ENCODE measurements around the gene SMYD3.
A peak's percentile ranks its signal among the peaks of the same experiment; 100 is the strongest.
"Not testable (repeated sequence)": the region's sequence is repeated elsewhere in the genome, so short reads cannot be mapped to it uniquely, and the experiment has no call there.

The SMYD3 gene

DNA sequence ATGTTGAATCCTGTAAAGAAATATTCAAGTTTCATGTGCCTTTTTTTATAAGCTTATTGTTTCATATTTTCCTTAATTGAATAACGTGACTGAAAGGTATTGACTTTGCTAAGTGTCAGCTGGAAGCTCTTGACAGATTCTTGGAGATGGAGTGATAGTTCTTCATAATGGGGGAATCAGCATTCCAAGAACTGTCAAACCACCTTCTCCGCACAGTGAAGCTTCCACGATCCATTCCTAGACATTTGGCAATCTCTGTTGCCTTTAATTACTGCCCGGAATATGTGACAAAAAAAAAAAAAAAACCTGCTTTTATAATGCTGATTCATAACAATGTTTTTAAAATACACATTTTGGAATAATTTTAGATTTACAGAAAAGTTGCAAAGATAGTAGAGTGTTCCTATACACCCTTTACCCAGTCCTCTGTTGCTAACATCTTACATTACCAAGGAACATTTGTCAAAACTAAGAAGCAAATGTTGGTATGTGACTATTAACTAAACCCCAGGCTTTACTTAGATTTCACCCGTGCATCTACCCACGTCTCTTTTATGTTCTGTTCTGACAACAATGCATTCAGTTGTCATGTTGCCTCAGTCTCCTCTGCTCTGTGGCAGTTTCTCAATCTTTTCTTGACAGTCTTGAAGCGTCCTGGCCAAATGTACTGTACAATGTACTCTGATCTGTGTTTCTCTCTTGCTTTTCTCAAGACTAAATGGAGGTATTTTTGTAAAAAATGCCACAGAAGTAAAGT, 674.1 kb downstream of the SMYD3 start:
- no peak for DNase-seq (ENCODE audit: low read depth)

DNA sequence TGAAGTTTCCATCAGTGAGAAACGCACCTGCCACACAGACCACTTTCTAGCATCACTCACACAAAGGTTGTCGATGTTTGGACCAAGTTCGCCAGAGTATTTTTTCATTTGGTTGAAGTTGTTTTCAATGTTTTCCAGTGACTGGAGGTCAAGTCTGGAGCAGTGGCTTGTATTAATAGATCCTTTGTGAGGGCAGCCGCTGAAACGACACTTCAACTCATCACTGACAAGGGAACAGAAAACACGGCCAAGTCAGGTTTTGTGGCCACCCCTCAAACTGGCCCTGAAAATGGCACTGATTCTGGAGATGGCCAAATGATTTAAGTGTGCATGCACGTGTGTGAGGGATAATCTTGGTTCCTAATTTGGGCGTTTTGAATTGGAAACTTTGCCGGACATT, 675.6 kb downstream of the SMYD3 start:
- DNase-seq (ENCODE audit: low read depth), result no peak

DNA sequence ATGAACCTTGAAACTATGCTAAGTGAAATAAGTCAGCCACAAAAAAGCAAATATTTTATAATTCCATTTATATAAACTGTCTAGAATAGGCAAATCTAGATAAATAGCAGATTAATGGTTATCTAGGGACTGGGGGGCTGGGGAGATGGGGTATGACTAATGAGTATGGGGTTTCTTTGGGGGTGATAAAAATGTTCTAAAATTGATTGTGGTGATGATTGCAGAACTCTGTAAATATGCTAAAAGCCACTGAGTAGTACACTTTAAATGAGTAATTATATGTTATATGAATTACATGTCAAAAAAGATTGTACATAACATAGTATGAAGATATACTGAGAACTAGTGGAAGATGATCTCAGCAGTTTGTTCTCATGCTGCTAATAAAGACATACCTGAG, 677.3 kb downstream of the SMYD3 start:
- no peak for DNase-seq (ENCODE audit: low read depth)

DNA sequence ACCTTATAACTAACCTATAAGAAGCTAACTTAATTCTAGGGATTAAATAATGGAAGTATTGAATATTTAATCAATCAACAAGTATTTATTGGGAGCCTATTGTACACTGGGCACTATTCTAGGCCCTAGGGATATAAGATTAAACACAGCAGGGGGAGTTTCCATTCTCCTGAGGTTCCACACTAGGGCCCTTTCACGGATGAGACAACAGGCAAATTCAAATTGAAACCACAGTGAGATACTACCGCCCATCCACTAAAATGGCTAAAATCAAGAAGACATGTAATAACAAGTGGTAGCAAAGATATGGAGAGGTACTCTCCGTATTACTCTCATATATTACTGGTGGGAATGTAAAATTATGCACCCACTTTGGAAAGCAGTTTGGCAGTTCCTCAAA, 677.9 kb downstream of the SMYD3 start:
- DNase-seq (ENCODE audit: low read depth), result no peak

DNA sequence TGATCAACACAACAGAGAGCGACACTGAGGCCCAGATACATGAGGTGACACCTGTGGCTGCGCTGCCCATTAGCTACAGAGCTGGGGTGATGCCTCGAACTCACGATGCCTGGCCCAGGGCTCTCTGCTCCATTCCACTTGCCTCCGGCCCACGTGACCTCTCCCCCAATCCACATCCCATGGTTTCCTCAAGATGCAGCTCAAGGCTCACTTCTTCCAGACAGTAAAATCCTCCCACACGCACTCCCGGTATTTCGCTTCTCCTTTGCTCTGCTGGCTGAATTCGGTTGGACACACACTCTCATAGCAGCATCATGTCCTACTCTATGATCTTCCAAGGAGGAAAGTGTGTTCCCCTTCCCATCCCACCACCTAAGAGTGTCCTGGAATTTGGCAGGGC, 679.8 kb downstream of the SMYD3 start:
- no peak for DNase-seq (ENCODE audit: low read depth)

DNA sequence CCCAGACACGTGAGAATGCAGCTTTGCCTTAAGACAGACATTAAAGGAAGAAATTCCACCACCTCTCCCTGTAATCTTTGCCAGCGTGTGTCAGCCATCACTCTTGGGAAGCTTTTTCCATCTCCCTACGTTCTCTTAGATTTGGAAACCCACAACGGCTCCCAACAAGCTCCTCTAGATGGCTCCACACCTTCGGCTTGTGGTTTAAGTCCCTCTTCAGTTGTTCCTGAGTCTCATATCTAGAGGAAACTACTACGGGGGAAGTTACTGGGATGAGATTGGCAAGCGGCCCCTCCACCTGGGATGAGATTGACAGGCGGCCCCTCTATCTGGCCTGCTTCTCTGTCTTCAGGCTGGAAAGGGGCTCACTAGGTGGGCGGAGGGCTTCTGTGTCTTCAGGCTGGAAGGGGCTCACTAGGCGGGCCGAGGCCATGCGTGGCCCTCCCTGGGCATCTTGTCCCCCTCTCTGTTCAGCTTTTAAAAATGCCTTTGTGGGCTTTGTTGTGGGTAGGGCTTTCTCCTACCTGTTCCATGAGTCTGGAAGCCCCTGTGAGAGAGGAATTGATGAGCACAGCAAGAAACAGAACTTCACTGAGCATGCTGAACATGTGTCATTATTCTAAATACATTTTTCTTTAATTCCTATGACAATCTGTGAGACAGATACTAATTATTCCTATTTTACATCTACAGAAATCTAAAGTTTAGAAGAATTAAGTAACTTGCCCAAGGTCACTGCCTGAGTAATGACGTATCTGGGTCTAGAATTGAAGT, 681.8 kb downstream of the SMYD3 start:
- no peak for DNase-seq (ENCODE audit: low read depth)

DNA sequence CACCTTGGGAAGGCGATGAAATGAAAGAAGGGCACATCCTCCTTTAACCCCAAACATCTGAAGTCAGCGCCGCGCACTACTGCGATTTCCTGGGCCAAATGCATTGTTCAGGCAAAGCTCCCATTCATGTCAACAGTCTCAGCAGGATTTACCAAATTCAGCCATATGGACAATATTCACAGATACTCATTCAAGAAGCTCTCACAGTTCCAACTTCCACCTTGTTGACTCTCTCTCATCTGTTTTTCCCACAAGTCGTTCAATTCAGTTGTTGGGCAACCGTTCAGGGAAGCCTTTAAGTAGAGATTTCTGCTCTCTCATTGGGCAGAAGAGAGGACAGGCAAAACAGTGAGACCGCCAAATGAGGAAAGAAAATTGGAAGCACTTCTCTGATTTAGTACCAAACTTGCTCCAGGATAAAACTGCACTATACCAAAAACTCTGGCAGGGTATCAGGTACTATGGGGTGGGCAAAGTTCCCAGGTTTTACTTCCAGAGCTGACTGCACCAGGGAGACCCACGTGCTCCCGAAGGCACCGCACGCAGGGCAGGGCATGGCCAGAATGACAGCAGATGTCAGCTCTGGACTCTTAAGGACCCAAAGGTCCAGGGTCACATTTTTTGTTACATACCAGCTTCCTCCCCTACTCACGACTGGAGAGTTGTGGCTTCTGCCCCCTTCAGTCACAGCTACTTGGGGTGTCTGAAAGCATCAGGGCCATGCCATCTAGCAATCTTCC, 683.5 kb downstream of the SMYD3 start:
- DNase-seq (ENCODE audit: low read depth), result no peak

DNA sequence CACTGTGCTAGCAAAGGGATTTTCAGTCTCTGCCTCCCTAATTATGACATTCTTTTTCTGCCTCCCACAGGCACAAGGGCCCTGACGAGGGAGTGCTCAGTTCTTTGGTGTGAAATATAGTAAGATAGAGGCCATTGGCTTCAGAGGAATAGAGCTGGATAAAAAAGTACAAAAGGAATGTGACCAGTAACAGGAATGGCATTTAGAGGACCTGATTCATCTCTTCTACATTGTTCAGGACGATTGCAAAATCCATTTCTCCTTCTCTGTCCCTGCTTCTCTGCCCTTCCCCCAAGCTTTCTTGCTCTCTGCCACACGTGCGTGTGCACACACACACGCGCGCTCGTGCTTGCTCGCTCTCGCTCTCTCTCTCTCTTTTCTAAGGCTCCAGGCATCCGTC, 684.1 kb downstream of the SMYD3 start:
- DNase-seq (ENCODE audit: low read depth), result peak; percentile 97

DNA sequence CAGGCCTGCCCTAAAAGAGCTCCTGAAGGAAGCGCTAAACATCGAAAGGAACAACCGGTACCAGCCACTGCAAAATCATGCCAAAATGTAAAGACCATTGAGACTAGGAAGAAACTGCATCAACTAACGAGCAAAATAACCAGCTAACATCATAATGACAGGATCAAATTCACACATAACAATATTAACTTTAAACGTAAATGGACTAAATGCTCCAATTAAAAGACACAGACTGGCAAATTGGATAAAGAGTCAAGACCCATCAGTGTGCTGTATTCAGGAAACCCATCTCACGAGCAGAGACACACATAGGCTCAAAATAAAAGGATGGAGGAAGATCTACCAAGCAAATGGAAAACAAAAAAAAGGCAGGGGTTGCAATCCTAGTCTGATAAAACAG, 688.7 kb downstream of the SMYD3 start:
- not testable (repeated sequence) for DNase-seq (ENCODE audit: low read depth)

DNA sequence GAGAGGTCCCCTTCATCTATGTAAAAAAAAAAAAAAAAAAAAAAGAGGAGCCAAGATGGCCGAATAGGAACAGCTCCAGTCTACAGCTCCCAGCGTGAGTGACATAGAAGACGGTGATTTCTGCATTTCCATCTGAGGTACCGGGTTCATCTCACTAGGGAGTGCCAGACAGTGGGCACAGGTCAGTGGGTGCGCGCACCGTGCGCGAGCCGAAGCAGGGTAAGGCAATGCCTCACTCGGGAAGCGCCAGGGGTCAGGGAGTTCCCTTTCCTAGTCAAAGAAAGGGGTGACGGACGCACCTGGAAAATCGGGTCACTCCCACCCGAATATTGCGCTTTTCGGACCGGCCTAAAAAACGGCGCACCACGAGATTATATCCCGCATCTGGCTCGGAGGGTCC, 690.6 kb downstream of the SMYD3 start:
- not testable (repeated sequence) for DNase-seq (ENCODE audit: low read depth)

DNA sequence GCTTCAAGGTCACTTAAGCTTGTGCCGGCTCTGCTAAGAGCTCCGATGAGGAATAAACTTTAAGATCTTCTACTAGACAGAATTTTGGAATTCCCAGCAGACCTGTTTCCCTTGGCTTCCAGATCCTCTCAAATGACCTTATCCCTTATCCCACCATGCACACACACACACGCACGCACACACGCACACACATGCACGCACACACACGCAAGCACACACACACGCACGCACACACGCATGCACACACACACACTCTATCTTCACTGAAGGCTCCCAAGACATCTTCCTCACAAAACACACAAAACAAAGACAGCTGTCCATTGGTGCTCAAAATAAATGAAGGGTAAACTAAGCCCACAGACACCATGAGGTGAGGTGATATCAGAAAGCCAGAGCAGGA, 692.4 kb downstream of the SMYD3 start:
- DNase-seq (ENCODE audit: low read depth), result no peak

DNA sequence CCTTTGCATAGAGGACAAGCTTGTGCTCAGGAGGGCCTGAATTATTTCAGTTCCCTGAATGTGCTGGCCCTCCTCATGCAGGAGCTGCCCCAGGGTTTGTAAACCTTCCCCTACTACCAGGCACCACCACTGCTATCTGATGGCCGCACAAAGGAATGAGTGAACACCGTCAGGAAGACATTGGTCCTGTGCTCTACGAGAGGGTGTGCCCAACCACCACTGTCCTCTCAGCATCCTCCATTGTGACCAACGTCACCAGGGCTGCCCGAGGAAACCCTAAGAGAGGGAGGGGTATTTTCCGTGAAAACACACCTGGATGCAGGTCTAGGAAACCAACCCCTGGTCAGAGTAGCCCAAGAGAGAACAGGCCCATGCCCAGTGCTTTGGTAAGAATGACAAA, 694.8 kb downstream of the SMYD3 start:
- no peak for DNase-seq (ENCODE audit: low read depth)

DNA sequence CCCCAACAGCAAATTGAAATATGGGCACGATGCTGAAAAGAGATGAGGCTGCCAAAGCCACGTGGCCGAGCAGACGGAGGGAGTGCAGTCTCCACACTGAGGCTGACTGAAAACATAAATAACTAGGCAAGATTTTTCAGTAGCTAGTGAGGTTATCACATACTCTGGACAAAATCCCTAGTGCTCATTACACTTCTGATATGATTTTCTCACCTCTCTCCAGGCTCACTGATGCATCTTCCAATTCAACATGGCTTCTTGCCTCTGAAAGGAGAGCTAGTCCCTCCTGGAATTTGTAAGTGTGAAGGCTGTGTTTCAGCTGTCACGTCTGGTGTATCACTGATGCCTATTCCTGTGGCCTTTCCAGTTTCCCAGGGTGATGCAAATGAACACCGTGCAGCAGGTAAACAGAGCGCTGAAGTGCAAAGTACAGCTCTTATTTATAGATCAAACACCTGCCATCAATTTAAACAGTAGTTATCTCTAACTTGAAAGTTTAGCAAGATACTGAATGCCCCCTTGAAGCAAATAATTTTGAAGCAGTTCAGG, 696.2 kb downstream of the SMYD3 start:
- DNase-seq (ENCODE audit: low read depth), result no peak

DNA sequence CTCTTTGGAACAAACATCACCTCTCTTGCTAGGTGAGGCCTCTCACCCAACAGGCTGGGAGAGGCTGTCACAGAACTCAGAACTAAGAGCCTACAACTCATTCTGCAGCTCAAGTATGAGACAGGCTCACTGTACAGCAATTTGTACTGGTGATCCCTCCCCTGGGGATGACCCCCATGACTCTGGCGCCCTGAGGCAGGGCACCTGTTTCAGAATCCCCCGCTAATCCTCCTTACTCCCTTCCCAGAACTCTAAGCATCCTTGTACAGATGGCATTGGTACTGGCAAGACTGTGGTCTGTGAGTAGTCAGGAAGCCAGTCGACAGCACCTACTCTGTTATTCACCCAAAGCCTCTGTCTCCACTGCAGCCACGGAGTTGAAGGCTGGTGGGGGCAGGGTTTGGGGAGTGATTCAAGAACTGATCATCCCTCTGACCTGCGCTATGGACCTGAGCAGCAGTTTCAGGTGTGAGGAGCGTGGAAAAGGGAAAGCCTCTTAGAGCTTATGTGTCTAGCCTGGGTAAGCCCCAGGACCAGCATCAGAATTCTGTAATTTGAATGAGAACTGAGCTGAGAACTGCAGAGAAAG, 696.8 kb downstream of the SMYD3 start:
- DNase-seq (ENCODE audit: low read depth), result no peak

DNA sequence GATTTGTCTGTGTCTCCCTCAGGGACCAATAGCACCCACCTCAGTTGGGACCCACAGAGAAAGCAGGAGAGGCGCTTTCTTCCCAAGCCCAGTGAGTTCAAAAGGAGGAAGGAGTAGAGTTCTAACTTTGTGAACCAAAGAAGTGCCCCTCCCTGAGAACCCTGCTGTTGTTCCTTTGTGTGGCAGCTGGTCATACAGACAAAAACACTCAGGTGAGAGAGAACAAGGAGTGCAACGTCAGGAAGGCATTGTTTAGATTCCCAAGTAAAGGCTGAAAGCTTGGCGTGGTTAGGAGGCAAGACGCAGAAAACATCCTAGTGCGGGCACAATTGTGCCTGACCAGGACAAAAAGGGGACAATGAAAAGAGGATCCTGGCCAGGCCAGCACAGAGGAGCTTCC, 697.7 kb downstream of the SMYD3 start:
- DNase-seq (ENCODE audit: low read depth), result no peak

DNA sequence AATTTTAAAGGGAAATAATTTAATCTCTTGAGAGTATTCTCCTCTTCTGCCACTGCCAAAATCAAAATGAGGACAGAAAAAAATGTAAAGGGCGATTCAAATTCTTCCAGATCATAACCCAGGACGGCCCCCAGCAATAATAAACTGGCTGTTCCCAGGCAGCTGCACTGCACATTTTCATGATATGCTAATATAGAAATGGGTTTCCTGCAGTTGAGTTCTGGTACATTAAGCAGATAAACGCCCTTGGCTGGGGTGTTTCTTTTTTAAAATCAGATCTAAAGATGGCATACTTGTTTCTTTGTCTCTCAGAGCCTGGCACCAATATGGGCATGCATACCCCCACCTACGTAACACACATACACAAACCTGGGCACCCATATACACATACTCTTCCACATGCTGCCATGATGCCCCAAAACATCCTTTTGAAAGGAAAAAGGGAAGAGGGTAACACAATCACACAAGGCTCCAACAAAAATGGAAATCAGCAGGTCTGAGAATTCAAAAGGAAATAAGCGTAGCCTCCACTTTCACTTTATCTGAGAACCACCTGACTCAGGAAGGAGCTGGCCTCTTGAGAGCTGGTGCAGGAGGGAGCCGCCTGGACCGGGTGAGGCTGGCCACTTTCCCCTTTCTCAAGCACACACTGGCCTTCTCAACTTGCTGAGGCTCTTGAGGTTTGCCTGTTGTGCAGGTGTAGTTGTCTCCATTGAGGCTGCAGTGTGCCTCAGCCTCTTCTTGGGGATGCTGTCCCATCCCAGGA, 698.9 kb downstream of the SMYD3 start:
- no peak for DNase-seq (ENCODE audit: low read depth)

DNA sequence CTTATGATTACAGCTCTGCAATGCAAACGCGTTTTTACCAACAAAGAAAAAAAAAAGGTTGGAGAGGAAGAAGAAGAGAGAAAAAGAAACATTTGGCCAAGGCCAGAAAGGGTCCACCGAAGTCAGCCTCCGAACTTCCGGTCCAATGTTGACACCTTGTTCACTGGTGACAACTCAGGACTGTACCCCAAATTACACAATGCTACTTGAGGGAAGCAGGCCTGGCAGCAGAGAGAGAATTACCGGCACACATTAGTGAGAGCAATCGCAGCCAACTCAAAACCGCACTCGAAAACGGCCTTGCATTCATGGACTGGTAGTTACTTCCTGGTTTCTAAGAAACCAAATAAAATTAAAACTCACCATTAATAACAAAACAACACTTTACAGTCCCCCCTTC, 699.8 kb downstream of the SMYD3 start:
- peak; percentile 30 for DNase-seq (ENCODE audit: low read depth)

DNA sequence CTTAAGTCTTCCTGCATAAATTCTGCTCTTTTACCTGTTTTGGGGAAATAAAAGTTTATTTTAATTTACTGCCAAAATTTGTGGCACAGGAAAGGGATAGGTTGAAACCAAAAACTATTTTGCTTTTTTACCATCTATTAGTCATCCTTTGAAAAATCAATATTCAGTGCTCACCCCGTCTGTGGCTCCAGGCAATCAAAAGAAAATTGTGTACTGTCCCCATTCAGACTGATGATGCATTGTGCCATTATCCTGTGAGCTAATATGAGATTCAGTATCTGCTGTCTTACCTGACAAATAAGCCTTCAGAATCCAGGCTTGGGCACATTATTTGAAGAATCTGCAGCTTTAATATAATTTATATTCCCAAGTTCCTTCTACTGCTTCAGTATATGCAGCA, 701.5 kb downstream of the SMYD3 start:
- DNase-seq (ENCODE audit: low read depth), result no peak

DNA sequence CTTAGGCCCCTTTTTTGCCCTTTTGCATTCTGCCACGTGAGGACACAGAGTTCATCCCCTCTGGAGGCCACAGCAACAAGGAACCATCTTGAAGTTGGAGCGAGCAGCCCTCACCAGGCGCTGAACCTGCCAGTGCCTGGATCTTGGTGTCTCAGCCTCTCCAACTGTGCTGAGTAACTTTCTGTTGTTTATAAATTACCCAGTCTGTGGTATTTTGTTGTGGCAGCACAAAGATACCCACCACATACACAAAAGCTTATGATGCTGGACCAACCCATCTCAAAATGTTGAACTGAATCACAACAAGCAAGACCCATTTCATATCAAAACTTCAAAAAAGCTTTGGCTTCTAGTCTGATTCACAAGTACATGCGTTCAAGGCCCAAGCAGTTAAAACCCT, 702.4 kb downstream of the SMYD3 start:
- DNase-seq (ENCODE audit: low read depth), result no peak

DNA sequence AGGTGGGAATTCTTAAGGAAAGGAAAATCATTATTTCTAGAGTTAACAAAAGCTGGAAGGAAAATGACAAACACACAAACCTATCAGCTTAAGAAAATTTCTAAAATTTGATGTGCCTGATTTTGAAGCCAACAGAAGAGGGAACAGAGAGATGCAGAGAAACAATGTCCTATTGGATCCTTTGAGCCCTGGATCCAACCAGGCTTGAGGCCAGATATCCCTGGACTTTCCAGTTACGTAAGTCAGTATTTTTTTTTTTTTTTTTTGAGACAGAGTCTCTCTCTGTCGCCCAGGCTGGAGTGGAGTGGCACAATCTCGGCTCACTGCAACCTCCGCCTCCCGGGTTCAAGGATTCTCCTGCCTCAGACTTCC, 703.4 kb downstream of the SMYD3 start:
- no peak for DNase-seq (ENCODE audit: low read depth)

DNA sequence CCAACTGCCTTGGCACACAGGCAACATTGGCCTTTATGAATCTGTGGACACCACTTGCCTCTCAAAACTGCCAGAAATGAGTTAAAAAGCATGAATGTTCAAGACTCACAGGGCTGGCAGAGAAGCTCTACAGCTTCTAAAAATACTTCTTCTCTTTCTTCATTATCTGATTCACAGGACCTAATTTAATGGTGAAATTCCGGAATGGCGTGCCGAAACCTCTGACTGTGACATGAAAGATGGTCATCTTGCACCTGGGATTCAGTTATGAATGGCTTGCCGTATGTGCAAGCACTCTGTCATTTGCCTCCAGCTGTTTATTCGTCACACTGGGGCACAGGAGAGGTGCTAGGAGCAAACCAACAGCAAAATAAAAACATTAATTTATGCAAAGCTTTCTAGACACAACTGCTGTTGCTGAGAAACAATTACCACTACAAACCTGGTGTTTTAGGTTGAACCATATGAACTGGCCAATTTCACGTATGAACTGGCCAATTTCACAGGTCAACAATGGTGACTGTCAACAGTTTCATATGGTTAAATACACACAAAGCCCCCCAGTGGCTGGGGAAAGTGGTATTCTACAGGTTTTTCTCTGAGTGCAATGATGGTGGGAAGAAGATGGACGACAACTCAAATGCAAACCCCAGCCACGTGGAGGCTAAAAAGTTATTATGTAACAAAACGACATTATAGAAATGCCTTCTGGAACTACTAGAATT, 704.0 kb downstream of the SMYD3 start:
- DNase-seq (ENCODE audit: low read depth), result no peak

All from GM04503 (cell line).